SU-DHL-6 (cell line): Measurements from ENCODE around the gene KLC4.
A peak's percentile ranks its signal among the peaks of the same experiment; 100 is the strongest.

Experiments
- H2AFZ ChIP-seq: fragments of 200-600 bp; sonication (generic); 2 replicates; pipeline ENCODE4 v1.6.1; 2014; ENCODE audit warnings: low read depth, mild to moderate bottlenecking, moderate library complexity, mixed read lengths, antibody characterized with exemption, low read length; ENCODE audit not compliant: severe bottlenecking
- H3F3A ChIP-seq: fragments of 200-600 bp; shearing (Covaris generic); 2 replicates; pipeline ENCODE4 v1.6.0; 2016; ENCODE audit warnings: antibody characterized with exemption, mild to moderate bottlenecking; ENCODE audit not compliant: insufficient read depth
- H3K27ac ChIP-seq: fragments of 200-600 bp; sonication (generic); 2 replicates; pipeline ENCODE4 v1.5.1; 2016; ENCODE audit warnings: low read depth, mild to moderate bottlenecking, low read length, moderate library complexity, mixed read lengths
- H3K27me3 ChIP-seq: fragments of 200-600 bp; sonication (generic), shearing (Covaris generic); 2 replicates; pipeline ENCODE4 v1.6.0; 2014; ENCODE audit warnings: mild to moderate bottlenecking, low read length
- H3K36me3 ChIP-seq: fragments of 200-600 bp; sonication (generic); 2 replicates; pipeline ENCODE4 v1.6.1; 2014; ENCODE audit warnings: mild to moderate bottlenecking, low read length, mixed read lengths
- H3K4me2 ChIP-seq: fragments of 300-600, 200-600 bp; shearing (Covaris generic), sonication (generic); 2 replicates; pipeline ENCODE4 v1.6.0; 2014; ENCODE audit warnings: low read length, low read depth, mild to moderate bottlenecking; ENCODE audit not compliant: poor library complexity, severe bottlenecking
- H3K4me3 ChIP-seq: fragments of 200-600 bp; sonication (generic); 2 replicates; pipeline ENCODE4 v1.5.1; 2014; ENCODE audit warnings: antibody characterized with exemption, low read length, mild to moderate bottlenecking, mixed read lengths; ENCODE audit not compliant: insufficient read depth, poor library complexity, severe bottlenecking
- H3K79me2 ChIP-seq: fragments of 200-600 bp; sonication (generic); 2 replicates; pipeline ENCODE4 v1.6.1; 2014; ENCODE audit warnings: mild to moderate bottlenecking, low read length, moderate library complexity; ENCODE audit not compliant: insufficient read depth
- H3K9ac ChIP-seq: fragments of 200-600 bp; sonication (generic); 2 replicates; pipeline ENCODE4 v1.7.0; 2014; ENCODE audit warnings: mild to moderate bottlenecking, low read length
- H3K9me2 ChIP-seq: fragments of 200-600 bp; sonication (generic); replicated peaks from 2 replicates; pipeline ENCODE4 v1.6.1; 2014; ENCODE audit warnings: low read length; ENCODE audit not compliant: insufficient read depth
- H3K9me3 ChIP-seq: fragments of 200-600 bp; sonication (generic); 2 replicates; pipeline ENCODE4 v1.6.1; 2014; ENCODE audit warnings: low read length, mixed read lengths; ENCODE audit not compliant: insufficient read depth
- H4K20me1 ChIP-seq: fragments of 200-600 bp; sonication (generic); 2 replicates; pipeline ENCODE4 v1.6.1; 2014; ENCODE audit warnings: low read depth, mild to moderate bottlenecking, antibody characterized with exemption, low read length, moderate library complexity, mixed read lengths
- CTCF ChIP-seq: fragments of 200-600 bp; sonication (generic); IDR thresholded peaks from one replicate; pipeline ENCODE4 v1.5.1; 2017; ENCODE audit warnings: antibody characterized with exemption, mild to moderate bottlenecking, low read length, moderate library complexity; ENCODE audit not compliant: insufficient read depth, poor library complexity, severe bottlenecking
- EZH2phosphoT487 ChIP-seq: fragments of 200-600 bp; sonication (generic), shearing (Covaris generic); conservative IDR thresholded peaks from 2 replicates; pipeline ENCODE4 v1.6.1; 2018; ENCODE audit warnings: mild to moderate bottlenecking, antibody characterized with exemption, low read length, moderate library complexity, mixed read lengths

KLC4 gene

GRCh38 chr6:43059168-43060033 lies at the start of gene KLC4, which contains the start of gene MRPL2:
TSS of gene KLC4 (plus strand) at chr6:43059631. CDS start at chr6:43061336, 1,705 bp downstream.
TSS of gene MRPL2 (minus strand) at chr6:43059434. CDS start at chr6:43059381, 53 bp downstream.
- Histone ChIP-seq H3K79me2 (peaks cover 15% of the 10 kb centered on the region), H4K20me1 (no peaks in the 10 kb centered on the region), H3K27me3 (no peaks in the 10 kb centered on the region), H3K4me2 (peak within 1 kb of the TSS; percentile 85), H3K36me3 (no peaks in the 10 kb centered on the region), H3K9ac (peak within 1 kb of the TSS; percentile 86), H3K27ac (peak within 1 kb of the TSS; percentile 45; the same call in 1 of the 2 replicates), H2AFZ (peak within 1 kb of the TSS; percentile 85), H3K9me3 (no peaks in the 10 kb centered on the region), H3F3A (0 out of 2 replicates have a peak, but pooled peaks cover 1% of the 10 kb centered on the region), H3K4me3 (peak within 1 kb of the TSS; percentile 87), H3K9me2 (no peaks in the 10 kb centered on the region)
- no peak for TF ChIP-seq EZH2phosphoT487

GRCh38 chr6:43011207-43011606 lies 48.2 kb upstream of the KLC4 start:
- H3K27me3 ChIP-seq: no peaks in the 10 kb centered on the region
- no peaks in the 10 kb centered on the region for H4K20me1 ChIP-seq
- H3K36me3 ChIP-seq: no peaks in the 10 kb centered on the region
- H3K27ac ChIP-seq: no peak overlapping the region
- H3K79me2 ChIP-seq: peaks cover 36% of the 10 kb centered on the region
- TF ChIP-seq CTCF (no peak), EZH2phosphoT487 (no peak)
- H3K4me3 ChIP-seq: no peak overlapping the region
- no peaks in the 10 kb centered on the region for H3F3A ChIP-seq
- no peak overlapping the region for H2AFZ ChIP-seq
- H3K4me2 ChIP-seq: no peak overlapping the region
- H3K9me3 ChIP-seq: no peaks in the 10 kb centered on the region
- no peak overlapping the region for H3K9ac ChIP-seq
- H3K9me2 ChIP-seq: no peaks in the 10 kb centered on the region

DNA sequence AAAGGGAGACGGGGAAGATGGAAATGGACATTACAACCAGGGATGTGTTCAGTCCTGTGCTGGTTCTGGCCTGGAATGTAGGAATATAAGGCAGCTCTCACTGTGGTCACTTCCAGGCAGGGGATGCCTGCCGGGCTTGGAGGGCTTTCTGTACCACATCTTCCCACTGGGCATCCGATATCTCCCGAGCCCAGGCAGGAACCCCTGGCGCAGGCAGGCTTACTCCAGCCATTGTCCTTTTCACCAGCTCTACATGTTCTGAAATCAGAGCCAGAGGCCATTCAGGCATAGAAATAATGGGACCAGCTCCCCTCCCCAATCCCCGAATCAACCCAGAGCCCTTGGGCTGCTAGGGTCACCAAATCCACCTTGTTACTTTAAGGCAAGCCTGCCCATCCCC lies 47.1 kb upstream of the KLC4 start:
- Histone ChIP-seq H3K9me2 (no peaks in the 10 kb centered on the region), H3K27me3 (no peaks in the 10 kb centered on the region), H3K9me3 (no peaks in the 10 kb centered on the region), H2AFZ (no peak overlapping the region), H3K36me3 (no peaks in the 10 kb centered on the region), H3K4me3 (peak overlapping the region; percentile 89), H3K9ac (peak overlapping the region; percentile 85), H3F3A (no peaks in the 10 kb centered on the region), H3K27ac (0 out of 2 replicates have a peak overlapping the region, but pooled peaks have one; percentile 45), H3K4me2 (peak overlapping the region; percentile 84), H3K79me2 (peaks cover 44% of the 10 kb centered on the region), H4K20me1 (no peaks in the 10 kb centered on the region)
- TF ChIP-seq EZH2phosphoT487 (no peak), CTCF (no peak)
